H1 (cell line): ENCODE results near the gene TAF8. TPM values are rescaled to one million over a fixed set of nuclear protein-coding genes. Genes with fewer than 3 reads are reported as not detected.

ENCODE experiments used
- CTCF ChIA-PET: fragments of 300-600 bp; sonication (Branson Sonifier 250); formaldehyde crosslinking; loops from one replicate; lab custom pipeline; 2021; ENCODE audit not compliant: partially characterized antibody; lab: Charles Lee
- POLR2A ChIA-PET: fragments of 300-600 bp; sonication (Branson Sonifier 250); formaldehyde crosslinking; loops from one replicate; lab custom pipeline; 2021; ENCODE audit warnings: inconsistent platforms; ENCODE audit not compliant: partially characterized antibody; lab: Charles Lee
- DNase-seq, 2 experiments: peaks; one replicate each; pipeline versions ENCODE4 v3.0.0 to v3.0.0-alpha.2; 2010 to 2022; ENCODE audit warnings: low spot score in 2 of 2, low read depth in 1 of 2, mixed read lengths in 1 of 2
- FAIRE-seq: peaks from 2 replicates; lab custom pipeline; 2011; peaks lifted over from hg19 to GRCh38; lab: Jason Lieb, UNC
- H2AFZ ChIP-seq: 2 replicates; pipeline ENCODE4 v1.8.1; 2012; ENCODE audit warnings: low read length, inconsistent platforms
- H2AK5ac ChIP-seq: 2 replicates; pipeline ENCODE4 v1.6.1; 2013; ENCODE audit warnings: low read depth, low read length
- H2BK120ac ChIP-seq: replicated peaks from 2 replicates; pipeline ENCODE3; 2013; ENCODE audit warnings: low read depth, low read length, inconsistent platforms
- H2BK12ac ChIP-seq: 2 replicates; pipeline ENCODE4 v1.6.1; 2013; ENCODE audit warnings: low read depth, low read length
- H2BK15ac ChIP-seq: 2 replicates; pipeline ENCODE4 v1.6.1; 2013; ENCODE audit warnings: low read length
- H2BK20ac ChIP-seq: 2 replicates; pipeline ENCODE4 v1.6.1; 2013; ENCODE audit warnings: low read length
- H2BK5ac ChIP-seq: 2 replicates; pipeline ENCODE4 v1.6.1; 2013; ENCODE audit warnings: low read depth, low read length
- H3K14ac ChIP-seq: 2 replicates; pipeline ENCODE4 v1.6.1; 2013; ENCODE audit warnings: inconsistent platforms; ENCODE audit not compliant: insufficient read length
- H3K18ac ChIP-seq: 2 replicates; pipeline ENCODE4 v1.6.1; 2013; ENCODE audit warnings: low read length; ENCODE audit errors: extremely low read depth
- H3K23ac ChIP-seq: 2 replicates; pipeline ENCODE4 v1.6.1; 2013; ENCODE audit warnings: inconsistent platforms; ENCODE audit not compliant: insufficient read length
- H3K23me2 ChIP-seq: 2 replicates; pipeline ENCODE4 v1.6.1; 2013; ENCODE audit warnings: low read depth, low read length
- H3K27ac ChIP-seq: 2 replicates; pipeline ENCODE4 v1.6.1; 2011; ENCODE audit warnings: low read depth, low read length, inconsistent platforms
- H3K27me3 ChIP-seq, 4 experiments: replicated peaks in 1 of 4; 1 replicate in 1 of 4; 2 replicates in 3 of 4; pipeline versions ENCODE4 v1.6.1 to v1.8.1; 2011 to 2013; ENCODE audit warnings: low read length in 3 of 4, mild to moderate bottlenecking in 3 of 4, inconsistent platforms in 2 of 4, mixed read lengths in 2 of 4, moderate library complexity in 1 of 4; ENCODE audit not compliant: control insufficient read depth in 3 of 4, insufficient read depth in 3 of 4; ENCODE audit errors: extremely low read depth in 1 of 4
- H3K36me3 ChIP-seq, 4 experiments: 2 replicates each; pipeline versions ENCODE4 v1.6.1 to v1.8.1; 2011 to 2013; ENCODE audit warnings: mild to moderate bottlenecking in 4 of 4, low read length in 3 of 4, moderate library complexity in 2 of 4, control low read depth in 1 of 4, inconsistent platforms in 1 of 4; ENCODE audit not compliant: insufficient read depth in 4 of 4, control insufficient read depth in 2 of 4
- H3K4ac ChIP-seq: replicated peaks from 2 replicates; pipeline ENCODE3; 2013; ENCODE audit warnings: low read length, low read depth, mixed read lengths, inconsistent platforms; ENCODE audit not compliant: insufficient read length
- H3K4me1 ChIP-seq, 4 experiments: replicated peaks in 1 of 4; 1 replicate in 1 of 4; 2 replicates in 3 of 4; pipeline versions ENCODE4 v1.6.1 to v1.8.1; 2011 to 2013; ENCODE audit warnings: low read length in 3 of 4, inconsistent platforms in 2 of 4, mixed read lengths in 1 of 4; ENCODE audit not compliant: insufficient read depth in 4 of 4, control insufficient read depth in 3 of 4
- H3K4me2 ChIP-seq, 2 experiments: 2 replicates each; pipeline versions ENCODE4 v1.6.1 to v1.8.1; 2011 to 2013; ENCODE audit warnings: low read depth in 2 of 2, low read length in 2 of 2, control low read depth in 1 of 2, inconsistent platforms in 1 of 2, mild to moderate bottlenecking in 1 of 2; ENCODE audit not compliant: insufficient read depth in 1 of 2
- H3K4me3 ChIP-seq, 4 experiments: fragments of 200-600, 300-600 bp in 1 of 4; sonication (generic), shearing (Covaris generic), sonication (Bioruptor Twin) in 1 of 4; 2 replicates each; pipeline versions ENCODE4 v1.5.1 to v1.8.1; 2011 to 2016; ENCODE audit warnings: low read length in 4 of 4, low read depth in 3 of 4, control low read depth in 2 of 4, inconsistent platforms in 2 of 4, mild to moderate bottlenecking in 2 of 4, mixed read lengths in 1 of 4, moderate library complexity in 1 of 4; ENCODE audit not compliant: insufficient read depth in 2 of 4; ENCODE audit errors: extremely low read depth in 1 of 4
- H3K56ac ChIP-seq: replicated peaks from 2 replicates; pipeline ENCODE3; 2013; ENCODE audit warnings: low read depth, mild to moderate bottlenecking, mixed read lengths, low read length, inconsistent platforms; ENCODE audit not compliant: insufficient read length
- H3K79me1 ChIP-seq: 2 replicates; pipeline ENCODE4 v1.6.1; 2013; ENCODE audit warnings: low read depth, low read length, control low read depth
- H3K79me2 ChIP-seq, 2 experiments: 2 replicates each; pipeline versions ENCODE4 v1.6.1 to v1.8.1; 2012 to 2013; ENCODE audit warnings: low read length in 2 of 2, mild to moderate bottlenecking in 2 of 2, inconsistent platforms in 1 of 2; ENCODE audit not compliant: insufficient read depth in 2 of 2, control insufficient read depth in 1 of 2
- H3K9ac ChIP-seq, 4 experiments: replicated peaks in 1 of 4; 1 replicate in 1 of 4; 2 replicates in 3 of 4; pipeline versions ENCODE4 v1.6.1 to v1.8.1; 2011 to 2013; ENCODE audit warnings: low read depth in 3 of 4, low read length in 3 of 4, control low read depth in 2 of 4, mild to moderate bottlenecking in 2 of 4, moderate library complexity in 2 of 4, inconsistent platforms in 1 of 4; ENCODE audit errors: extremely low read depth in 1 of 4
- H3K9me3 ChIP-seq, 2 experiments: 2 replicates each; pipeline versions ENCODE4 v1.6.1 to v1.8.1; 2012 to 2013; ENCODE audit warnings: mild to moderate bottlenecking in 2 of 2, moderate library complexity in 2 of 2, control low read depth in 1 of 2, inconsistent platforms in 1 of 2, low read depth in 1 of 2, low read length in 1 of 2, mixed read lengths in 1 of 2; ENCODE audit not compliant: insufficient read depth in 2 of 2
- H4K20me1 ChIP-seq, 2 experiments: replicated peaks in 1 of 2; 2 replicates each; pipeline versions ENCODE3 to v1.8.1; 2011 to 2013; ENCODE audit warnings: inconsistent platforms in 2 of 2, low read length in 2 of 2, mild to moderate bottlenecking in 1 of 2; ENCODE audit not compliant: insufficient read depth in 2 of 2, control insufficient read depth in 1 of 2
- H4K5ac ChIP-seq: 2 replicates; pipeline ENCODE4 v1.6.1; 2013; ENCODE audit warnings: low read length, low read depth, mixed read lengths, inconsistent platforms; ENCODE audit not compliant: insufficient read length
- H4K8ac ChIP-seq: 2 replicates; pipeline ENCODE4 v1.8.0; 2013; ENCODE audit warnings: mild to moderate bottlenecking, moderate library complexity, low read length, inconsistent platforms; ENCODE audit not compliant: insufficient read depth; ENCODE audit errors: extremely low read depth
- H4K91ac ChIP-seq: replicated peaks from 2 replicates; pipeline ENCODE3; 2013; ENCODE audit warnings: low read length, mixed read lengths, inconsistent platforms; ENCODE audit not compliant: insufficient read length
- CBX8 ChIP-seq: fragments of 300-800, 300-1000 bp; sonication (generic); IDR thresholded peaks from 2 replicates; pipeline ENCODE4 v1.7.1; 2016; ENCODE audit warnings: low read depth, low read length, borderline replicate concordance
- CEBPB ChIP-seq: IDR thresholded peaks from 2 replicates; pipeline ENCODE4 v1.6.1; 2012; ENCODE audit warnings: low read depth, low read length
- CREB1 ChIP-seq: IDR thresholded peaks from 2 replicates; pipeline ENCODE4 v1.6.1; 2012; ENCODE audit warnings: inconsistent platforms
- EP300 ChIP-seq, 2 experiments: IDR thresholded peaks; 1 replicate in 1 of 2; 2 replicates in 1 of 2; pipeline ENCODE4 v1.6.1; 2011 to 2012; ENCODE audit warnings: low read depth in 2 of 2, low read length in 2 of 2, mild to moderate bottlenecking in 2 of 2, borderline replicate concordance in 1 of 2, inconsistent platforms in 1 of 2, moderate library complexity in 1 of 2
- JUN ChIP-seq: IDR thresholded peaks from 2 replicates; pipeline ENCODE4 v1.6.1; 2011; ENCODE audit warnings: low read depth, mild to moderate bottlenecking, improper control_type of control experiment, low read length
- NRF1 ChIP-seq: IDR thresholded peaks from 2 replicates; pipeline ENCODE4 v1.6.1; 2011; ENCODE audit warnings: mild to moderate bottlenecking, low read depth, low read length, improper control_type of control experiment
- RAD21 ChIP-seq, 2 experiments: IDR thresholded peaks in 1 of 2; conservative IDR thresholded peaks in 1 of 2; 2 replicates each; pipeline ENCODE4 v1.6.1; 2011; ENCODE audit warnings: low read depth in 2 of 2, low read length in 2 of 2, improper control_type of control experiment in 1 of 2, inconsistent platforms in 1 of 2, mild to moderate bottlenecking in 1 of 2, moderate library complexity in 1 of 2
- SAP30 ChIP-seq: fragments of 300-600 bp; sonication (generic); IDR thresholded peaks from 2 replicates; pipeline ENCODE4 v1.7.1; 2012; ENCODE audit warnings: low read length, moderate library complexity, mild to moderate bottlenecking, inconsistent platforms; ENCODE audit not compliant: insufficient read depth, insufficient replicate concordance
- SIX5 ChIP-seq: IDR thresholded peaks from 2 replicates; pipeline ENCODE4 v1.6.1; 2011; ENCODE audit warnings: mild to moderate bottlenecking, low read depth, low read length
- SP1 ChIP-seq: IDR thresholded peaks from 2 replicates; pipeline ENCODE4 v1.6.1; 2011; ENCODE audit warnings: low read depth, low read length
- SRF ChIP-seq: IDR thresholded peaks from 2 replicates; pipeline ENCODE4 v1.6.1; 2011; ENCODE audit warnings: mild to moderate bottlenecking, low read depth, low read length, moderate library complexity
- TAF7 ChIP-seq: optimal IDR thresholded peaks from 2 replicates; pipeline ENCODE3; 2011; ENCODE audit warnings: low read depth, mild to moderate bottlenecking, inconsistent platforms, low read length, moderate library complexity, borderline replicate concordance
- TEAD4 ChIP-seq: IDR thresholded peaks from 2 replicates; pipeline ENCODE4 v1.6.1; 2012; ENCODE audit warnings: low read depth, low read length, inconsistent platforms, mixed read lengths
- ZNF274 ChIP-seq: IDR thresholded peaks from 2 replicates; pipeline ENCODE4 v1.7.0; 2012; ENCODE audit warnings: low read length, borderline replicate concordance; ENCODE audit errors: extremely low read depth
- WGBS, 2 experiments: shearing (Covaris generic) in 1 of 2; methylation state at CpG; one replicate each; pipeline versions ENCODE4 v1.1.6 to v1.1.7; 2013 to 2015; ENCODE audit warnings: low lambda C conversion rate in 2 of 2, mixed read lengths in 2 of 2, inconsistent platforms in 1 of 2, low coverage in 1 of 2, missing lambda C conversion rate in 1 of 2; ENCODE audit not compliant: insufficient replicate concordance in 2 of 2, insufficient coverage in 1 of 2, insufficient read length in 1 of 2; ENCODE audit errors: extremely low coverage in 1 of 2, missing lambda C conversion rate in 1 of 2; 5-methylcytosine and 5-hydroxymethylcytosine counted together
- polyA plus RNA-seq, 7 experiments: library from polyadenylated mRNA; depleted of rRNA in 3 of 7; stranded (reverse) in 5 of 7; unstranded in 2 of 7; fragments of >200 nt in 5 of 7; fragments of 200-250 nt in 2 of 7; gene quantifications; 1 replicate in 5 of 7; 2 replicates in 1 of 7; 4 replicates in 1 of 7; pipeline versions ENCODE4 v1.2.1 to v1.2.3, GENCODE V29; 2011 to 2013; ENCODE audit warnings: missing spikeins in 2 of 7, mixed read lengths in 2 of 7
- total RNA-seq: library from RNA; stranded (reverse); fragmentation: NEBNext Ultra II Directional; extraction: Animal tissue kit (Norgen Biotek cat#: 25700); gene quantifications from 2 replicates; pipeline ENCODE4 v1.2.1, GENCODE V29; 2021

Gene TAF8
- total and polyA plus RNA-seq, 2 of the 8 experiments (the other 6 are each of a cell fraction or from before 2014, with no cell fraction given): 32.2 to 34.0 TPM

DNA sequence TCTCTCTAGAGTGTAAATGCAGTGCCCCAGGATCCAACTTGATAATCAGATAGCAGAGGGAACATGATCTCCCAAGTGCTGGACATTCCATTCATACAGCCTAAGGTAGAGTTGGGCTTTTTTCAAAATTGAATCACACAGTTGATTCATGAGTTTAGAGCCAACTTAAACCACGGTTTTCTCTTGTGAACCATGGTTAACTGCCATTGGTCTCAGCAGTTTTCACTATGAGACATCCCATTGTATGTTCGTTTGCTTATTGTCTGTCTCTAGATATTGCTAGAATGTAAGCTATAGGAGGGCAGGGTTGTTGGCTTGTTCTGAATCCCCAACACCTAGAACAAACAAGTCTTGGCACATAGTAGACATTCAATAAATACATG is 37.2 kb upstream of the TAF8 start:
- no peak overlapping the region for H2BK15ac ChIP-seq
- H3K4me3 ChIP-seq: no peak overlapping the region
- FAIRE-seq (no peak), DNase-seq (no peak)
- H3K56ac ChIP-seq: no peak overlapping the region
- CTCF ChIA-PET: interaction anchor here (1.0 to 1.5 kb wide), 3 partner anchors 29 to 77 kb away, joined by 3 to 4 read pairs (median 3); no protein-coding TSS in a partner anchor
- H2BK5ac ChIP-seq: no peak overlapping the region
- POLR2A ChIA-PET: interaction anchor here (1.2 kb wide), 1 partner anchor 52 kb away, joined by 3 read pairs; no protein-coding TSS in a partner anchor
- H3K79me2 ChIP-seq: no peaks in the 10 kb centered on the region
- H3K79me1 ChIP-seq: no peaks in the 10 kb centered on the region
- no peak overlapping the region for H4K5ac ChIP-seq
- H2BK12ac ChIP-seq: no peak overlapping the region
- TF ChIP-seq JUN: no peak
- no peak for TF ChIP-seq RAD21 (IDR thresholded peaks at IDR 0.05 in 1 of 2, conservative IDR thresholded peaks at IDR 0.05 in 1 of 2; ENCODE audit: low read depth in 2 of 2, low read length in 2 of 2)
- TF ChIP-seq TEAD4: no peak
- TF ChIP-seq SP1: no peak
- no peak for TF ChIP-seq SIX5
- TF ChIP-seq CBX8: no peak
- TF ChIP-seq EP300 (IDR thresholded peaks at IDR 0.05; ENCODE audit: borderline replicate concordance in 1 of 2, low read depth in 2 of 2, low read length in 2 of 2): no peak
- no peak for TF ChIP-seq CREB1
- no peak for TF ChIP-seq NRF1
- TF ChIP-seq SRF: no peak
- no peak for TF ChIP-seq CEBPB
- no peak for TF ChIP-seq ZNF274
- TF ChIP-seq SAP30: no peak
- TF ChIP-seq TAF7: no peak
- H3K23me2 ChIP-seq: no peaks in the 10 kb centered on the region
- no peaks in the 10 kb centered on the region for H3K36me3 ChIP-seq
- H3K4ac ChIP-seq: no peak overlapping the region
- WGBS, 2 experiments: 84% methylated on average over 2 of the region's 2 CpGs; no CpG with 5 or more reads in 1 of the 2 experiments
- no peak overlapping the region for H3K23ac ChIP-seq
- H4K8ac ChIP-seq: no peak overlapping the region
- no peak overlapping the region for H2AK5ac ChIP-seq
- H3K9ac ChIP-seq: no peak overlapping the region
- H3K4me2 ChIP-seq: no peak overlapping the region
- no peak overlapping the region for H2AFZ ChIP-seq
- H2BK120ac ChIP-seq: no peak overlapping the region
- no peaks in the 10 kb centered on the region for H4K20me1 ChIP-seq
- H3K18ac ChIP-seq: no peak overlapping the region
- no peak overlapping the region for H3K27ac ChIP-seq
- H3K4me1 ChIP-seq: peaks cover 0 to 6% (median 3%) of the 10 kb centered on the region in 4 experiments; a peak in 5 of 7 replicates
- no peak overlapping the region for H4K91ac ChIP-seq
- H3K27me3 ChIP-seq: no peaks in the 10 kb centered on the region
- H2BK20ac ChIP-seq: no peak overlapping the region
- no peaks in the 10 kb centered on the region for H3K9me3 ChIP-seq
- H3K14ac ChIP-seq: no peak overlapping the region
